HepG2 (cell line): ENCODE measurements around the gene TUBGCP5.

ENCODE experiments used
- GABPA ChIP-seq, 2 experiments: IDR thresholded peaks; 2 replicates each; pipeline ENCODE4 v1.6.1; 2011 to 2016; ENCODE audit warnings: low read depth in 2 of 2, low read length in 1 of 2, missing biosample characterization in 1 of 2, missing genetic modification characterization in 1 of 2
- KLF9 ChIP-seq: IDR thresholded peaks from 2 replicates; pipeline ENCODE4 v1.6.1; 2016; ENCODE audit warnings: low read depth
- SMAD3 ChIP-seq: sonication (generic); formaldehyde crosslinking; IDR thresholded peaks from 2 replicates; pipeline ENCODE4 v1.4.0; 2020; ENCODE audit warnings: missing genetic modification reagents
- SP2 ChIP-seq: sonication (generic); formaldehyde crosslinking; IDR thresholded peaks from 2 replicates; pipeline ENCODE4 v1.5.1; 2020; ENCODE audit warnings: mild to moderate bottlenecking, missing genetic modification reagents
- ZFP36L2 ChIP-seq: sonication (generic); formaldehyde crosslinking; IDR thresholded peaks from 2 replicates; pipeline ENCODE4 v1.4.0; 2020; ENCODE audit warnings: missing genetic modification reagents
- TF ChIP-seq, protein P1 (sequence below): sonication (generic); formaldehyde crosslinking; IDR thresholded peaks from 2 replicates; pipeline ENCODE4 v1.5.0; 2020; ENCODE audit warnings: mild to moderate bottlenecking, missing genetic modification reagents, moderate library complexity

- TF ChIP-seq, protein P1, sequence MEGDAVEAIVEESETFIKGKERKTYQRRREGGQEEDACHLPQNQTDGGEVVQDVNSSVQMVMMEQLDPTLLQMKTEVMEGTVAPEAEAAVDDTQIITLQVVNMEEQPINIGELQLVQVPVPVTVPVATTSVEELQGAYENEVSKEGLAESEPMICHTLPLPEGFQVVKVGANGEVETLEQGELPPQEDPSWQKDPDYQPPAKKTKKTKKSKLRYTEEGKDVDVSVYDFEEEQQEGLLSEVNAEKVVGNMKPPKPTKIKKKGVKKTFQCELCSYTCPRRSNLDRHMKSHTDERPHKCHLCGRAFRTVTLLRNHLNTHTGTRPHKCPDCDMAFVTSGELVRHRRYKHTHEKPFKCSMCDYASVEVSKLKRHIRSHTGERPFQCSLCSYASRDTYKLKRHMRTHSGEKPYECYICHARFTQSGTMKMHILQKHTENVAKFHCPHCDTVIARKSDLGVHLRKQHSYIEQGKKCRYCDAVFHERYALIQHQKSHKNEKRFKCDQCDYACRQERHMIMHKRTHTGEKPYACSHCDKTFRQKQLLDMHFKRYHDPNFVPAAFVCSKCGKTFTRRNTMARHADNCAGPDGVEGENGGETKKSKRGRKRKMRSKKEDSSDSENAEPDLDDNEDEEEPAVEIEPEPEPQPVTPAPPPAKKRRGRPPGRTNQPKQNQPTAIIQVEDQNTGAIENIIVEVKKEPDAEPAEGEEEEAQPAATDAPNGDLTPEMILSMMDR (CRISPR knock-in tag) = no peak
- TF ChIP-seq KLF9 (CRISPR knock-in tag) (no peak), SMAD3 (CRISPR knock-in tag) (no peak), GABPA (IDR thresholded peaks at IDR 0.05; ENCODE audit: low read depth, low read length) (no peak), GABPA (CRISPR knock-in tag; IDR thresholded peaks at IDR 0.05; ENCODE audit: low read depth) (no peak), SP2 (CRISPR knock-in tag) (no peak), ZFP36L2 (no peak)
Measured at GRCh38 chr15:23002920-23003319, 36.4 kb downstream of the TUBGCP5 start.
